GM18526 (cell line): ENCODE measurements around the gene HSPBP1.

Source experiments
- POLR2A ChIP-seq: IDR thresholded peaks from 3 replicates; pipeline ENCODE4 v1.6.1; 2011; ENCODE audit not compliant: insufficient read length; ENCODE audit errors: extremely low read depth

Gene HSPBP1

DNA sequence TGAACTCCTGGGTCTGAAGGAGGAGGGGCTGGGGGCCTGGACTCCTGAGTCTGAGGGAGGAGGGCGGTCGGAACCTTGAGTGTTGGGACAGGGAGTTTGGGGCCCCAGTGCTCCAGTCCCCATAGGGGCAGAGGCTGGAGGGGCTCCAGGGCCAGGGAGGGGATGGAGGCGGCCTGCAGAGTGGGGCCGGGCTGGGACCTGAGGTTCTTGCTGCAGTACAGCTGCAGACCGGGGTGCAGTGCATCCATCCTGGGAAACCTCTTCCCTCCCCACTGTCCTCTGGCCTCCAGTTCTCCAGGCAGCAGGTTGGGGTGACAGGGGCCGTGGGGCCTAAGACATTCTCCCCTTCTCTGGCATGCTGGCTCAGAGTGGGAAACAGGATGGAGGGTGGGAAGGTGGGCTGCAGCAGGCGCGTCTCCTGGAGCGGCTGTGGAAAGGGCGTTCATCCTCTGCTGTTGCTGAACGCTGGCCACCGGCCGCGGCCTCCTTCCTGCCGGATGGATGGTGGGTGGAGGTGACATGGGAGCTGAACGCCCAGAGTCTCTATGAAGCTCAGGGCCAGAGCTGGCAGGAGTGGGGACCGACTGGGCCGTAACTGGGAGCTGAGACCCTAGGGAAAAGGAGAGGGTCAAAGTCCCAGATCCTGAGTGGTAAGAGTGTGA, 5.5 kb upstream of the HSPBP1 start:
- no peak for TF ChIP-seq POLR2A

DNA sequence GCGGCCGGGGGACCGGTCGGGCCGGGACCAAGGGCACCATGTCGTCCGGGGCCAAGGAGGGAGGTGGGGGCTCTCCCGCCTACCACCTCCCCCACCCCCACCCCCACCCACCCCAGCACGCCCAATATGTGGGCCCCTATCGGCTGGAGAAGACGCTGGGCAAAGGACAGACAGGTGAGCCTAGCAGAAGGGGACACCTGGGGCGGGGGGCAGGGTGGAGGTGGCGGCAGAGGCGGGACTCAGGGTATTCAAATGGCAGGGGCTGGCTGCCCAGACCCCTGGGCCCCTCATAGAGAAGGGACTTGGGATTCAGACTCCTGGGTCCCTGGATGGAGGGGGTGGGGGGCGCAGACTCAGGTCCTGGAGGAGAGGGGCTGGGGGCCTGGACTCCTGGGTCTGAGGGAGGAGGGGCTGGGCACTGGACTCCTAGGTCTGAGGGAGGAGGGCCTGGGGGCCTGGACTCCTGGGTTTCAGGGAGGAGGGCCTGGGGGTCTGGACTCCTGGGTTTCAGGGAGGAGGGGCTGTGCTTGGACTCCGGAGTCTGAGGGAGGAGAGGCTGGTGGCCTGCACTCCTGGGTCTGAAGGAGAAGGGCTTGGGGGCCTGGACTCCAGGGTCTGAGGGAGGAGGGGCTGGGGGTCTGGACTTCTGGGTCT, 4.6 kb upstream of the HSPBP1 start:
- no peak for TF ChIP-seq POLR2A

- TF ChIP-seq POLR2A: no peak
These were observed 3.9 kb upstream of the HSPBP1 start, which contains the start of gene BRSK1 for GRCh38 chr19:55283548-55284377. TSS of gene BRSK1 (plus strand) at chr19:55283997. CDS start at chr19:55284443, 446 bp downstream.

GRCh38 chr19:55279340-55279739, 570 bp downstream of the HSPBP1 start:
- no peak for TF ChIP-seq POLR2A

- no peak for TF ChIP-seq POLR2A
These were observed 1.3 kb downstream of the HSPBP1 start for GRCh38 chr19:55278391-55279135.

- no peak for TF ChIP-seq POLR2A
These were observed 2.4 kb downstream of the HSPBP1 start for GRCh38 chr19:55277494-55277893.

DNA sequence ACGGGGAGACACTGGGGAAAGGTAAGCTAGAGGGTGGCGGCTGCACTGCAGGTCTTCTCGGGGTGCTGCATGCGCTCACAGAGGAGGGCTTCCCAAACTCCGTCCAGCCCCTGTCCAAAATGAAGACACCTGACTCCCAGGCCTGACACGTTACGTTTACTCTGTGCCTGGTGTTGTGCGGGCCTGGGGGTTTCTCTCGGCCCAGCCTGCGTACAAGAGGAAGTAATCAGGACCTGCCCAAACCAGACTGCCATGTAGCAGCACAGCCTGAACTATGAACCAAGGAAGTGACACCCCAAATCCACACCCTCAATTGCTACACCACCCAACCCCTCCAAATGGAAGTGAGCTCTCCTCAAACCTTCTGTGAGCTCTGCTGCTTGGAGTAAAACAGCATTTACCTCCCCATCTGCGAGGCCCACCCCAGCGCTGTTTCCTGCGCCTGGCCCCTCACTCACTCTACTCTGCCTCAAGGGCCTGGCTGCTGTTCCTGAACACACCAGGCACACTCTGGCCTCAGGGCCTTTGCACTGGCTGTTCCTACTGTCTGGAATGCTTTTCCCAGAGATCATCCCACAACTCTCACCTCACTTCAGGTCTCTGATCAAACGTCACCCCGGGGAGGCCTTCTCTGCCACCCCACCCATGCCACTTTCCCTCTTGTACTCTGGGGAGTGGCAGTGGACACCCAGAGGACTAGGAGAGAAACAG, 3.0 kb downstream of the HSPBP1 start:
- TF ChIP-seq POLR2A: no peak

- no peak for TF ChIP-seq POLR2A
These were observed 3.8 kb downstream of the HSPBP1 start for GRCh38 chr19:55275851-55276719.

DNA sequence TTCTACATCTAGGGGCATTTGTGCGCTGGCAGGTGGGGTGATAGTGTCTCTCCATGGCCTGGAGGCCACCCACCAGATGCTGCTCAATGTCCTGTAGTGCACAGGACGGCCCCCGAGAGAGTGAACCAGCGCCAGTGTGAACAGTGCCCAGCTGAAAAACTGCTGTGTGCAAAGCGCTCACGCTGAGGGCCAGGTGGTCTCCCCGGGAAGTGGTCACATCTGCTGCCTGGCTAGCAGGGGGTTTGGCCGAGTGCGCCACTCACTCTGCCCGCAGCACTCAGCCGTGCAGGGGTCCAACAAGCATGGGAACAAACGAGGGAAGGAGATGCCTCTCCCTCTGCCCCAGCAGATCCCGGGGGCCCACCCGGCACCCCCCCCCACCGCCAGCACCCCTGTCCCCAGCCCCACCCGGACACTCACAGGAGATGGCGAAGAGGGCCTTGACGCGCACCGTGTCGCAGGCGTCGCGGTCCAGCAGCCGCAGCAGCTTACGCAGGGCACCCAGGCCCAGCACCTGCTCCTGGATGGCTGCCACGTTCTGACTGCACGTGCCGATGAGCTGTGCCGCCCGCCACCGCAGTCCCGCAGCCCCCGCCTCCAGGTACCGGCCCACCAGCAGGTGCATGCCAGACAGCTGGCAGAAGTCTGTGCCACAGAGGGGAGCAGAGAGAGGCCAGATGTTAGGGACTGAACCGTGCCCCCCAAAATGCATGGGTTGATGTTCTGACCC, 5.8 kb downstream of the HSPBP1 start:
- TF ChIP-seq POLR2A: no peak

DNA sequence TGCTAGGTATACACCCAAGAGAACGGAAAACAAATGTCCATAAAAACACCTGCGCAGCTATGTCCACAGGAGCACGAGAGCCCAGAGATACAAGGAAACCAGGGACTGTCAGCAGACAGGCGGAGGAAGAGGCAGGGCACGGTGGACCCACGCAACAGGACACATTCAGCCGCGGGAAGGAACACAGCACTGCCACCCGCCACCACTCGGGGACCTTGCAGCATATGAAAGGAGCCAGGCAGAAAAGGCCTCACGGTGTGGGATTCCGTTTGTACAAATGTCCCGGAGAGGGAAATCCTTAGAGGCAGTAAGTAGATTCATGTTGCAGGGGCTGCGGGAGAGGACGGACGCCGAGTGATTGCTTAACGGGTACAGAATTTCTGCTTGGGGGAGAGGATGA, 7.8 kb downstream of the HSPBP1 start:
- TF ChIP-seq POLR2A: no peak

DNA sequence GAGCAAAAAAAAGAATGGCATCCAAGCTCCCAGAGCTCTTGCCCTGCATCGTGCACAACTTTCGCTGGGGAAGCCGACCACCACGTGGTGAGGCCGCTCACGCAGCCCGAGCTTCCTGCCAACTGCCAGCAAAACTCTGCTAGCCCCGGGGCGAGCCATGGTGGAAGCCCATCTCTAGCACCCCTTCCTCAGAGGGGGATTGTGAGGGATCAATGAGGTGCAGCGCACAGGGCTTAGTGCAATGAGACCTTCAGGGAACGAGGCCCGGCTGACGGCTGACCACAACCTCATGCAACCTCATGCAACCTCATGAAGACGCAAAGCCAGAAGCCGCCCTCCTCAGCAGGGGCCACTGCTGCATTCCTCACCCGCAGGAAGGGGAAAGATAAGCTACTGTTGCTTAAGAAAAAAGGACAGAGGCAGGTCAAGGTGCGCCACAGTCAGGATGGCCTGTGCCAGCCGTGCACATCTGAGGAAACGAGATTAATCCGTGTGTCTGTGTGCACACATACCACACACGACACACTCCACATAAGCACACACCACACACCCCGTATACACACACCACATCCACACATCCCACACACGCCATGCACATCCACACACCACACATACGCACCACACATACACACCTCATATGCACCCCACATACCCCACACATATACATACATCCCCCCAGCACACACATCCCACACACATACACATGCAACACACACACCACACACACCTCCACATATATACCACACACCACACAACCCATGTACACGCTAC, 9.6 kb downstream of the HSPBP1 start:
- no peak for TF ChIP-seq POLR2A

DNA sequence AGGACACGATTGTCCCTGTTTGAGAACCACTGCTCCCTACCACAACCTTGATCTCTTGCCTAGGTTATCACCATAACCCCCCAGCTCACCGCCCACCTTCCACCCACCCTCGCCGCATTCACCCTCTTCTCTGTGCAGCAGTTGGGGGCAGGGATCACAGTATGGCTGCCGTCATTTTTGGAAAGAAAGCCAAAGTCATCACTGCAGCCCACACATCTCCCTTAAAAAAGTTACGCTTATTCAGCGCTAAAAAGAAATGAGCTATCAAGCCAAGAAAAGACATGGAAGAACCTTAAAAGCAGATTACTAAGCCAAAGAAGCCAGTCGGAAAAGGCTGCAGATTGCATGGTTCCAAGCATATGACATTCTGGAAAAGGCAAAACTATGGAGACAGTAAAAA, 10.6 kb downstream of the HSPBP1 start:
- no peak for TF ChIP-seq POLR2A
